K562 (cell line): ENCODE measurements around the gene CREBL2. TPM values are rescaled to one million over a fixed set of nuclear protein-coding genes. Genes with fewer than 3 reads are reported as not detected.

Experiments used
- ATAC-seq: fragments of 200-7000 bp; cut with Tn5 transposase; 3 replicates; pipeline ENCODE4 v1.9.1; 2020; ENCODE audit warnings: moderate library complexity
- BruUV-seq: library from RNA; stranded (reverse); fragments of 400-500 nt; replicated peaks from 2 replicates; lab custom pipeline; 2021; lab: Mats Ljungman, UMichigan
- CTCF ChIA-PET: fragments of 300-600 bp; formaldehyde crosslinking; extraction: SDS; loops from one replicate; lab custom pipeline; 2021; ENCODE audit warnings: low intra/inter-chr PET ratio; lab: Yijun Ruan, JAX
- POLR2A ChIA-PET: fragments of 300-600, 350-650 bp; sonication (Branson Sonifier 250); formaldehyde crosslinking; extraction: SDS; loops from one replicate; lab custom pipeline; 2021; ENCODE audit warnings: antibody characterized with exemption, inconsistent platforms; lab: Yijun Ruan, JAX
- DNase-seq, 4 experiments: peaks; one replicate each; pipeline versions ENCODE4 v3.0.0 to v3.0.0-alpha.2; 2011 to 2018; ENCODE audit warnings: low spot score in 3 of 4, mixed read lengths in 3 of 4; ENCODE audit errors: extremely low read depth in 1 of 4
- FAIRE-seq: peaks from 2 replicates; lab custom pipeline; 2011; peaks lifted over from hg19 to GRCh38; lab: Jason Lieb, UNC
- H2AFZ ChIP-seq: 2 replicates; pipeline ENCODE4 v1.6.0; 2011; ENCODE audit warnings: low read depth, low read length, control low read depth, inconsistent platforms
- H3K27ac ChIP-seq: fragments of 200-600 bp; 3 replicates; pipeline ENCODE4 v1.8.0; 2011; ENCODE audit warnings: low read depth, mild to moderate bottlenecking, control low read depth, inconsistent platforms, low read length, moderate library complexity, mixed read lengths; ENCODE audit errors: extremely low read depth
- H3K27me3 ChIP-seq, 2 experiments: fragments of 300-600 bp in 1 of 2; 2 replicates in 1 of 2; 3 replicates in 1 of 2; pipeline versions ENCODE4 v1.6.0 to v1.8.0; 2011; ENCODE audit warnings: inconsistent platforms in 2 of 2, low read length in 2 of 2, mild to moderate bottlenecking in 1 of 2, mixed read lengths in 1 of 2, moderate library complexity in 1 of 2; ENCODE audit not compliant: control insufficient read depth in 2 of 2, insufficient read depth in 2 of 2
- H3K36me3 ChIP-seq: fragments of 300-600 bp; 3 replicates; pipeline ENCODE4 v1.8.0; 2011; ENCODE audit warnings: mild to moderate bottlenecking, low read length, inconsistent platforms; ENCODE audit not compliant: control insufficient read depth, insufficient read depth
- H3K4me1 ChIP-seq, 2 experiments: fragments of 200-600 bp in 1 of 2; replicated peaks in 1 of 2; 2 replicates in 1 of 2; 3 replicates in 1 of 2; pipeline versions ENCODE4 v1.5.1 to v1.8.0; 2011; ENCODE audit warnings: inconsistent platforms in 2 of 2, low read length in 2 of 2, mild to moderate bottlenecking in 1 of 2, mixed read lengths in 1 of 2, moderate library complexity in 1 of 2; ENCODE audit not compliant: control insufficient read depth in 2 of 2, insufficient read depth in 2 of 2
- H3K4me2 ChIP-seq: 2 replicates; pipeline ENCODE4 v1.6.1; 2011; ENCODE audit warnings: low read length, control low read depth, inconsistent platforms, mixed read lengths; ENCODE audit not compliant: insufficient read depth
- H3K4me3 ChIP-seq: fragments of 200-600 bp; sonication (generic), shearing (Covaris generic); 2 replicates; pipeline ENCODE4 v1.5.1; 2016; ENCODE audit warnings: control low read depth, inconsistent platforms
- H3K79me2 ChIP-seq: fragments of 200-600 bp; 3 replicates; pipeline ENCODE4 v1.8.0; 2011; ENCODE audit warnings: low read length, inconsistent platforms; ENCODE audit not compliant: control insufficient read depth, insufficient read depth
- H3K9ac ChIP-seq, 2 experiments: 2 replicates each; pipeline versions ENCODE4 v1.6.0 to v1.6.1; 2011; ENCODE audit warnings: low read depth in 2 of 2, low read length in 2 of 2, control low read depth in 1 of 2, inconsistent platforms in 1 of 2, mild to moderate bottlenecking in 1 of 2, mixed read lengths in 1 of 2; ENCODE audit not compliant: insufficient read depth in 1 of 2
- H3K9me1 ChIP-seq: one replicate; pipeline ENCODE4 v1.6.0; 2011; ENCODE audit warnings: inconsistent platforms, mild to moderate bottlenecking, low read length, moderate library complexity; ENCODE audit not compliant: control insufficient read depth, insufficient read depth
- H3K9me3 ChIP-seq: replicated peaks from 2 replicates; pipeline ENCODE4 v1.5.1; 2011; ENCODE audit warnings: low read depth, low read length, inconsistent platforms; ENCODE audit not compliant: control insufficient read depth, insufficient read depth
- H4K20me1 ChIP-seq: replicated peaks from 2 replicates; pipeline ENCODE4 v1.6.1; 2011; ENCODE audit warnings: low read length, inconsistent platforms, mixed read lengths; ENCODE audit not compliant: control insufficient read depth, insufficient read depth
- ZNF23 ChIP-seq: fragments of 250-450 bp; sonication (Bioruptor Pico); IDR thresholded peaks from 2 replicates; pipeline ENCODE4 v1.4.0; 2020; ENCODE audit warnings: mild to moderate bottlenecking
- WGBS: fragments of 100-300 bp; shearing (Covaris generic); methylation state at CpG from one replicate; pipeline ENCODE4 v1.1.6; 2016; ENCODE audit warnings: low coverage, mixed read lengths; ENCODE audit not compliant: insufficient coverage; ENCODE audit errors: missing lambda C conversion rate; 5-methylcytosine and 5-hydroxymethylcytosine counted together
- in situ Hi-C: fragments of 300-500 bp; cut with MboI; formaldehyde crosslinking; loops from 4 replicates; pipeline ENCODE4 v1.15.0; 2018; ENCODE audit warnings: inconsistent platforms, mixed read lengths
- intact Hi-C: fragments of 100-400 bp; cut with micrococcal nuclease; formaldehyde crosslinking; loops from 2 replicates; pipeline ENCODE4 v1.14.2; 2022
- polyA plus RNA-seq, 8 experiments: library from polyadenylated mRNA; depleted of rRNA in 4 of 8; stranded (reverse) in 5 of 8; unstranded in 3 of 8; fragments of >200 nt; fragmentation: Nextera tagmentation in 2 of 8; fragmentation: Illumina TruSeq in 1 of 8; extraction: Ambion mirVana in 2 of 8; extraction: Trizol in 1 of 8; gene quantifications; 2 replicates each; pipeline versions ENCODE4 v1.2.1 to v1.2.3, GENCODE V29; 2011 to 2014; ENCODE audit warnings: inconsistent platforms in 1 of 8, missing spikeins in 1 of 8
- total RNA-seq, 7 experiments: library from RNA; depleted of rRNA in 6 of 7; stranded (reverse); fragments of >200 nt in 6 of 7; fragmentation: Illumina TruSeq in 2 of 7; extraction: Trizol in 2 of 7; gene quantifications; 2 replicates each; pipeline versions ENCODE4 v1.2.1 to v1.2.3, GENCODE V29; 2011 to 2021; ENCODE audit warnings: low replicate concordance in 1 of 7
- TF ChIP-seq, protein P1 (sequence below): fragments of 250-450 bp; sonication (Bioruptor Pico); IDR thresholded peaks from 2 replicates; pipeline ENCODE4 v1.4.0; 2020
- TF ChIP-seq, protein P2 (sequence below): fragments of 250-450 bp; sonication (Bioruptor Pico); IDR thresholded peaks from 2 replicates; pipeline ENCODE4 v1.4.0; 2020

Gene CREBL2
- total and polyA plus RNA-seq, 9 of the 15 experiments (the other 6 are each of a cell fraction or from before 2014, with no cell fraction given): 1.7 to 7.3 (median 5.2) TPM

DNA sequence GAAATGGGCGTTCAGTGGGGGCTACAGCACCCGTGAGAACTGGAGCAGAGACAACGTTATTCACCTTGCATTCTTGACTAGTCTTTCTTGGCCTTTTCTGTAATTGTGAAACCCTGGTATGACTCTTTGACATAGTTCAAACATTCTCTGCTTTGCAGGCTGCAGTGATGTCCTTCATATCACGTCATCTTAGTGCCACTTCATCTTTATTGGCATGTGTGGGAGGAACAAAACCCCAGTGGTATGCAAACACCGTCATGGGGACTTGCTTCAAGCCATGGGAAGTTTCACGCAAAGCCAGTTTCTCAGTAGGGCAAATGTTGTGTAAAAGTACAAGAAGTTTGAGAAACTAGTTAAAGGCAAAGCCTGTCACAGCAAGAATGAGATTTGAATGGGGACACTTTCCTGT is 28.8 kb upstream of the CREBL2 start:
- Histone ChIP-seq H4K20me1 (no peaks in the 10 kb centered on the region), H3K9me1 (no peaks in the 10 kb centered on the region), H3K79me2 (no peaks in the 10 kb centered on the region), H3K9me3 (no peaks in the 10 kb centered on the region), H3K4me1 (no peaks in the 10 kb centered on the region), H2AFZ (peak overlapping the region; percentile 74; the same call in 1 of the 2 replicates), H3K9ac (no peak overlapping the region), H3K27ac (no peak overlapping the region), H3K36me3 (no peaks in the 10 kb centered on the region), H3K27me3 (no peaks in the 10 kb centered on the region), H3K4me3 (no peak overlapping the region), H3K4me2 (no peak overlapping the region)
- ATAC-seq (no peak), FAIRE-seq (no peak), DNase-seq (no peak)
- POLR2A ChIA-PET: no interaction called here
- in situ Hi-C loops (no loop called here), intact Hi-C loops (no loop called here)
- BruUV-seq: no TSS peak
- CTCF ChIA-PET: no interaction called here
- WGBS: 21% methylated on average over 5 of the region's 6 CpGs
- TF ChIP-seq, protein P1, sequence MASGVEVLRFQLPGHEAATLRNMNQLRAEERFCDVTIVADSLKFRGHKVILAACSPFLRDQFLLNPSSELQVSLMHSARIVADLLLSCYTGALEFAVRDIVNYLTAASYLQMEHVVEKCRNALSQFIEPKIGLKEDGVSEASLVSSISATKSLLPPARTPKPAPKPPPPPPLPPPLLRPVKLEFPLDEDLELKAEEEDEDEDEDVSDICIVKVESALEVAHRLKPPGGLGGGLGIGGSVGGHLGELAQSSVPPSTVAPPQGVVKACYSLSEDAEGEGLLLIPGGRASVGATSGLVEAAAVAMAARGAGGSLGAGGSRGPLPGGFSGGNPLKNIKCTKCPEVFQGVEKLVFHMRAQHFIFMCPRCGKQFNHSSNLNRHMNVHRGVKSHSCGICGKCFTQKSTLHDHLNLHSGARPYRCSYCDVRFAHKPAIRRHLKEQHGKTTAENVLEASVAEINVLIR (CRISPR knock-in tag): no peak
- TF ChIP-seq, protein P2, sequence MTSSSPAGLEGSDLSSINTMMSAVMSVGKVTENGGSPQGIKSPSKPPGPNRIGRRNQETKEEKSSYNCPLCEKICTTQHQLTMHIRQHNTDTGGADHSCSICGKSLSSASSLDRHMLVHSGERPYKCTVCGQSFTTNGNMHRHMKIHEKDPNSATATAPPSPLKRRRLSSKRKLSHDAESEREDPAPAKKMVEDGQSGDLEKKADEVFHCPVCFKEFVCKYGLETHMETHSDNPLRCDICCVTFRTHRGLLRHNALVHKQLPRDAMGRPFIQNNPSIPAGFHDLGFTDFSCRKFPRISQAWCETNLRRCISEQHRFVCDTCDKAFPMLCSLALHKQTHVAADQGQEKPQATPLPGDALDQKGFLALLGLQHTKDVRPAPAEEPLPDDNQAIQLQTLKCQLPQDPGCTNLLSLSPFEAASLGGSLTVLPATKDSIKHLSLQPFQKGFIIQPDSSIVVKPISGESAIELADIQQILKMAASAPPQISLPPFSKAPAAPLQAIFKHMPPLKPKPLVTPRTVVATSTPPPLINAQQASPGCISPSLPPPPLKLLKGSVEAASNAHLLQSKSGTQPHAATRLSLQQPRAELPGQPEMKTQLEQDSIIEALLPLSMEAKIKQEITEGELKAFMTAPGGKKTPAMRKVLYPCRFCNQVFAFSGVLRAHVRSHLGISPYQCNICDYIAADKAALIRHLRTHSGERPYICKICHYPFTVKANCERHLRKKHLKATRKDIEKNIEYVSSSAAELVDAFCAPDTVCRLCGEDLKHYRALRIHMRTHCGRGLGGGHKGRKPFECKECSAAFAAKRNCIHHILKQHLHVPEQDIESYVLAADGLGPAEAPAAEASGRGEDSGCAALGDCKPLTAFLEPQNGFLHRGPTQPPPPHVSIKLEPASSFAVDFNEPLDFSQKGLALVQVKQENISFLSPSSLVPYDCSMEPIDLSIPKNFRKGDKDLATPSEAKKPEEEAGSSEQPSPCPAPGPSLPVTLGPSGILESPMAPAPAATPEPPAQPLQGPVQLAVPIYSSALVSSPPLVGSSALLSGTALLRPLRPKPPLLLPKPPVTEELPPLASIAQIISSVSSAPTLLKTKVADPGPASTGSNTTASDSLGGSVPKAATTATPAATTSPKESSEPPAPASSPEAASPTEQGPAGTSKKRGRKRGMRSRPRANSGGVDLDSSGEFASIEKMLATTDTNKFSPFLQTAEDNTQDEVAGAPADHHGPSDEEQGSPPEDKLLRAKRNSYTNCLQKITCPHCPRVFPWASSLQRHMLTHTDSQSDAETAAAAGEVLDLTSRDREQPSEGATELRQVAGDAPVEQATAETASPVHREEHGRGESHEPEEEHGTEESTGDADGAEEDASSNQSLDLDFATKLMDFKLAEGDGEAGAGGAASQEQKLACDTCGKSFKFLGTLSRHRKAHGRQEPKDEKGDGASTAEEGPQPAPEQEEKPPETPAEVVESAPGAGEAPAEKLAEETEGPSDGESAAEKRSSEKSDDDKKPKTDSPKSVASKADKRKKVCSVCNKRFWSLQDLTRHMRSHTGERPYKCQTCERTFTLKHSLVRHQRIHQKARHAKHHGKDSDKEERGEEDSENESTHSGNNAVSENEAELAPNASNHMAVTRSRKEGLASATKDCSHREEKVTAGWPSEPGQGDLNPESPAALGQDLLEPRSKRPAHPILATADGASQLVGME: no peak
- no peak for TF ChIP-seq ZNF23
